IPS-18c (cell line): Measurements from ENCODE around the gene AOX1.
"Not testable (repeated sequence)": the region's sequence is repeated elsewhere in the genome, so short reads cannot be mapped to it uniquely, and the experiment has no call there.

Experiments
- H3K4me3 ChIP-seq: 2 replicates; pipeline ENCODE4 v1.7.0; 2013; ENCODE audit warnings: low read depth, mild to moderate bottlenecking, low read length, moderate library complexity; ENCODE audit not compliant: insufficient read depth
- H3K9me3 ChIP-seq: one replicate; pipeline ENCODE4 v1.6.1; 2013; ENCODE audit warnings: mild to moderate bottlenecking, low read length, moderate library complexity; ENCODE audit not compliant: control insufficient read depth, insufficient read depth

Gene AOX1

GRCh38 chr2:200703127-200703925 is 117.5 kb downstream of the AOX1 start:
- no peaks in the 10 kb centered on the region for H3K9me3 ChIP-seq
- H3K4me3 ChIP-seq: no peak overlapping the region

GRCh38 chr2:200703926-200704637 is 118.3 kb downstream of the AOX1 start:
- Histone ChIP-seq H3K4me3 (no peak overlapping the region), H3K9me3 (no peaks in the 10 kb centered on the region)

- Histone ChIP-seq H3K4me3 (no peak overlapping the region), H3K9me3 (no peaks in the 10 kb centered on the region)
Observed at GRCh38 chr2:200705305-200706041, 119.7 kb downstream of the AOX1 start.

- no peaks in the 10 kb centered on the region for H3K9me3 ChIP-seq
- no peak overlapping the region for H3K4me3 ChIP-seq
Observed at GRCh38 chr2:200708943-200709342, 123.1 kb downstream of the AOX1 start.

GRCh38 chr2:200713003-200713703 is 127.3 kb downstream of the AOX1 start:
- Histone ChIP-seq H3K4me3 (peak overlapping the region; percentile 29; the same call in 1 of the 2 replicates), H3K9me3 (no peaks in the 10 kb centered on the region)

GRCh38 chr2:200713704-200714064 is 127.9 kb downstream of the AOX1 start:
- Histone ChIP-seq H3K9me3 (no peaks in the 10 kb centered on the region), H3K4me3 (no peak overlapping the region)

GRCh38 chr2:200715014-200715413 is 129.2 kb downstream of the AOX1 start:
- H3K9me3 ChIP-seq, H3K4me3 ChIP-seq: not testable (repeated sequence)

- Histone ChIP-seq H3K9me3 (no peaks in the 10 kb centered on the region), H3K4me3 (no peak overlapping the region)
Observed at GRCh38 chr2:200716386-200716785, 130.6 kb downstream of the AOX1 start.
